Lower leg skin (tissue), 4 donors: ENCODE results near the gene GCNT2. TPM values are rescaled to one million over a fixed set of nuclear protein-coding genes. Genes with fewer than 3 reads are reported as not detected.

Source experiments
- DNase-seq, 2 donors: peaks; one replicate each; pipeline ENCODE4 v3.0.0-alpha.2; 2019; ENCODE audit warnings: low spot score in 2 of 2
- H3K4me3 ChIP-seq: fragments of 200-600 bp; sonication (generic); 2 replicates; pipeline ENCODE4 v1.5.1; 2017; ENCODE audit warnings: mild to moderate bottlenecking, low read depth; ENCODE audit not compliant: poor library complexity, severe bottlenecking
- POLR2A ChIP-seq, 2 donors: fragments of 450-650 bp; IDR thresholded peaks; one replicate each; pipeline ENCODE4 v1.6.1; 2016 to 2017; ENCODE audit warnings: antibody characterized with exemption in 2 of 2, mild to moderate bottlenecking in 1 of 2, moderate library complexity in 1 of 2
- WGBS, 2 donors: methylation state at CpG; one replicate each; pipeline ENCODE4 v1.1.5; 2018; 5-methylcytosine and 5-hydroxymethylcytosine counted together
- intact Hi-C: fragments of 100-400 bp; cut with DNase I; formaldehyde crosslinking; loops from one replicate; pipeline ENCODE4 v1.15.0; 2023; ENCODE audit warnings: low total_unique reads
- total RNA-seq, 4 donors: library from RNA; depleted of rRNA; stranded (reverse); fragments of >200 nt; gene quantifications; one replicate each; pipeline ENCODE4 v1.1.0, GENCODE V29; 2016
- TF ChIP-seq, protein P1 (sequence below), 3 donors: fragments of 450-650 bp; IDR thresholded peaks; one replicate each; pipeline ENCODE4 v1.5.1; 2016; ENCODE audit warnings: antibody characterized with exemption in 3 of 3, mild to moderate bottlenecking in 3 of 3, moderate library complexity in 2 of 3

The GCNT2 gene
- 10 to 100 TPM in 3 of 4 donors, 1 to 10 TPM in 1; 5.6 to 12.0 (median 10.7) TPM for total RNA-seq

DNA sequence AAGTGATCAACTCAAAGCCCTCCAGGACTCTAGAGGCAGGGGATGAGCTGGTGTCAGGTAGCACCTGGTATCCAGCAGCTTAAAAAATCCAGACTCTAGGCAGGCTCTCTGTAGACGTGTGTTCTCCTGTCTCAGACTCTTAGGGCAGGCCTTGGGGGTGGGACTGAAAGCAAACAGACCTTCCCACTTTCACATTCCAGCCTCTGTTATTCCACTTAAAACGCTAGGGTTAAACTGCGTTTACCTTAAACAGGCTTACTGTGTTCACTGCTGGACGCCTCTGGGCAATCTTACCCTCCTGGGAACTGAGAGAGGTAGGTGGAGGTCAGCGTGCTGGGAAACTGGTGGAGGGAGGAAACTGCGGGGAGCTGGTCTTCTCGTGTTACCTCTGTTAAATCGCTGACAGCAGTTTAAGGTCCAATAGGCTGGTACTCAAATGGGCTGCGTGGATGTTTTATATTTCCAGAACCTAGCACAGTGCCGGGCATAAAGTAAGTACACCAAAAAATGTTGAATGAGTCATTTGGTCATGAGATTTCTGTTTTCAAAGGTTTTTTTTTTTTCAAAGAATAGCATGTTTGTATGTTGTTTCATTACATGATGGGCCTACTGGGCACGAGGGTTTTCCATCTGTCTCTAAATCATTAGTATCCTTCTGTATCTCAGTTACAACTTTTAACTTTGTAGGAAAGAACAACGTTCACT lies at the start of gene GCNT2:
Gene GCNT2, plus strand, starts transcription at position 248 of the 705 bp plus-strand sequence. CDS start 7,561 bp downstream, outside the sequence.
- no peak within 1 kb of the TSS for H3K4me3 ChIP-seq
- WGBS, 2 donors = 16 to 21% methylated on average over 12 of the region's 12 CpGs
- TF ChIP-seq POLR2A (IDR thresholded peaks at IDR 0.05) = no peak
- TF ChIP-seq, protein P1, sequence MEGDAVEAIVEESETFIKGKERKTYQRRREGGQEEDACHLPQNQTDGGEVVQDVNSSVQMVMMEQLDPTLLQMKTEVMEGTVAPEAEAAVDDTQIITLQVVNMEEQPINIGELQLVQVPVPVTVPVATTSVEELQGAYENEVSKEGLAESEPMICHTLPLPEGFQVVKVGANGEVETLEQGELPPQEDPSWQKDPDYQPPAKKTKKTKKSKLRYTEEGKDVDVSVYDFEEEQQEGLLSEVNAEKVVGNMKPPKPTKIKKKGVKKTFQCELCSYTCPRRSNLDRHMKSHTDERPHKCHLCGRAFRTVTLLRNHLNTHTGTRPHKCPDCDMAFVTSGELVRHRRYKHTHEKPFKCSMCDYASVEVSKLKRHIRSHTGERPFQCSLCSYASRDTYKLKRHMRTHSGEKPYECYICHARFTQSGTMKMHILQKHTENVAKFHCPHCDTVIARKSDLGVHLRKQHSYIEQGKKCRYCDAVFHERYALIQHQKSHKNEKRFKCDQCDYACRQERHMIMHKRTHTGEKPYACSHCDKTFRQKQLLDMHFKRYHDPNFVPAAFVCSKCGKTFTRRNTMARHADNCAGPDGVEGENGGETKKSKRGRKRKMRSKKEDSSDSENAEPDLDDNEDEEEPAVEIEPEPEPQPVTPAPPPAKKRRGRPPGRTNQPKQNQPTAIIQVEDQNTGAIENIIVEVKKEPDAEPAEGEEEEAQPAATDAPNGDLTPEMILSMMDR (IDR thresholded peaks at IDR 0.05) = no peak
- peak in 1 of 2 donors; percentile 81 for DNase-seq
- intact Hi-C loops = no loop called here

DNA sequence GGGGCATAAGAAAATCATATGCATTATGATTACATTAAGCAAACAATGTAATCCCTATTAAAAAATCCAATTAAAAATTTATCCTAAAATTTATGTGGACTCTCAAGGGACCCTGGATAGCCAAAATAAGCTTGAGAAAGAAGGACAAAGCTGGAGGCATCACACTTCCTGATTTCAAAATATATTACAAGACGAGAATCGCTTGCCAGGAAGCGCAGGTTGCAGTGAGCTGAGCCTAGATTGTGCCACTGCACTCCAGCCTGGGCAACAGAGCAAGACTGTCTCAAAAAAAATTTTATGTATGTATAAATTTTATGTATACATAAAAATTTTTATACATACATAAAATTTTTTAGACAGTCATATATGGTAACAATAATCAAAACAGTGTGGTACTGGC lies 48.5 kb upstream of the GCNT2 start:
- no peak for DNase-seq
- intact Hi-C loops = no loop called here
- no peak overlapping the region for H3K4me3 ChIP-seq
- WGBS, 2 donors = 83 to 85% methylated on average over 3 of the region's 3 CpGs
- TF ChIP-seq POLR2A (IDR thresholded peaks at IDR 0.05) = no peak
- TF ChIP-seq, protein P1 (IDR thresholded peaks at IDR 0.05) = no peak

DNA sequence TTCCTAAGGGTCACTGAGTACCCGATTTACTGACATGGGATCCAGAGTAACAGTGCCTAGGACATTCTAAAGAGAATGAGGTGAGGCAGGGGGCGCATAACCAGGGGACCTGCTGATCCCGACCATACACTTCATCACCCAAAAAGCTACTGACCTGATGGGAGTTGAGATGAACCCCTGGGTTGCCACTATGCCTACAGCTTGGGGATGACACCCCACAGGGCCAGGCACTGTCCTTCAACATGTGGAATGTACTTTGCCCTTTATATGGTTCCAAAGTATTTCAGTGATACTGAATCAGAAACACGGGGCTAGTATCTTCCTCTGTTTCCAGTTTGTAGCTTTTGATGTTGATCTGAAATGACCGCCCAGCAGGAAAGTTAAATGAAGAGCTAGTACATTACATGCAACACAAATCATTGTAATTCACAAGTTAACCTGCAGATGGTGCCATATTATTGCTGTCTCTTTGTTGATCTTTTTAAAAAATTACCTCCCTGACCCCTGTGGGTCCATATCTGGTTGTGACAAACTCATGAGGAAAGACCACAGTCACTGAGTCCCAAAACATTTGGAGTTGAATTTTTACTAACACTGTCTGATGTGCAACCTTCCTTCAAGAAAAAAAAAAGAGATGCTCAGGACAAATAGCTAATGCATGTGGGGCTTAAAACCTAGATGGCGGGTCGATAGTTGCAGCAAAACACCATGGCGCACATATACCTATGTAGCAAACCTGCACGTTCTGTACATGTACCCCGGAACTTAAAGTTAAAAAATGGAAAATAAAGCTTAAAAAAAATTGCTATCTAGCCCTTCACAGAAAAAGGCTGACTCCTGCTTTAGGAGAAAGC lies 42.7 kb upstream of the GCNT2 start:
- 59 to 62% methylated on average over 10 of the region's 10 CpGs for WGBS, 2 donors
- intact Hi-C loops = no loop called here
- no peak for DNase-seq
- H3K4me3 ChIP-seq = no peak overlapping the region
- TF ChIP-seq POLR2A (IDR thresholded peaks at IDR 0.05) = no peak
- TF ChIP-seq, protein P1 (IDR thresholded peaks at IDR 0.05) = no peak

DNA sequence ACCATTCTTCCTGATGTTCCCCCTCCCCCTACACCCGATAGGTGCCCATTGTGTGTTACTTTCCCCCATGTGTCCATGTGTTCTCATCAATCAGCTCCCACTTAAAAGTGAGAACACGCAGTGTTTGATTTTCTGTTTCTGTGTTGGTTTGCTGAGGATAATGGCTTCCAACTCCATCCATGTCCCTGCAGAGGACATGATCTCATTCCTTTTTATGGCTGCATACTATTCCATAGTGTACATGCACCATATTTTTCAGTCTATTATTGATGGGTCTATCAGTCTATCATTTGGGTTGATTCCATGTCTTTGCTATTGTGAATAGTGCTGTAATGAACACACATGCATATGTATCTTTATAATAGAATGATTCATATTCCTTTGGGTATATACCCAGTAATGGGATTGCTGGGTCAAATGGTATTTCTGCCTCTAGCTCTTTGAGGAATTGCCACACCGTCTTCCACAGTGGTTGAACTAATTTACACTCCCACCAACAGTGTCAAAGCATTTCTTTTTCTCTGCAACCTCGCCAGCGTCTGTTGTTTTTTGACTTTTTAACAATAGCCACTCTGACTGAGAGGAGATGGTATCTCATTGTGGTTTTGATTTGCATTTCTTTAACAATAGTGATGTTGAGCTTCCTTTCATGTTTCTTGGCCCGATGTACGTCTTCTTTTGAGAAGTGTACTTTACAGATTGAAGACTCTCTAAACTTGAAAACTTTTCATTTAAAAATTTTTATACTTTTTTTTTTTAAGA lies 41.0 kb upstream of the GCNT2 start:
- WGBS, 2 donors = 68 to 70% methylated on average over 7 of the region's 7 CpGs
- no peak overlapping the region for H3K4me3 ChIP-seq
- TF ChIP-seq, protein P1 (IDR thresholded peaks at IDR 0.05) = no peak
- TF ChIP-seq POLR2A (IDR thresholded peaks at IDR 0.05) = no peak
- intact Hi-C loops = no loop called here
- DNase-seq = no peak

DNA sequence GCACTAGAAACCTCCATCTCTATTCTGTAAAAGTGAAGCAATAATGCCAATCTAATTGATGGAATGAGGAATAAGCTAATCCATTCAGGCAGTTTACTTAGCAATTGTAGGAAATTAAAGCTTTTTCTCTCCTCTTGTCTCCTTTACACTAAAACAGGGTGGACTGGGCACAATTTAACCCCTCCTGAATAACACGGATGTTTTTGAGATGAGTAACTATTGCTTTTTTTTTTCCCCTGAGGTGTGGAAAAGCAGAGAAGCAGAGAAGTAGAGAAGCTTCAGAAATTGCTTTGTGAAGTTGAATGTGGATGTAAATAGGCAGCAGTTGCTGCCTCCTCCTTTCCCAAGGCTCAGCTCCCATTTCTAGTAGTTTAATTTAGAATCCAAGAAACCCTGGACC lies 40.0 kb upstream of the GCNT2 start:
- TF ChIP-seq, protein P1 (IDR thresholded peaks at IDR 0.05) = no peak
- TF ChIP-seq POLR2A (IDR thresholded peaks at IDR 0.05) = no peak
- no peak for DNase-seq
- intact Hi-C loops = no loop called here
- no peak overlapping the region for H3K4me3 ChIP-seq
- 45 to 51% methylated on average over 1 of the region's 1 CpG for WGBS, 2 donors
